SIG-M5 treated with dmso at 0.1 percent for 504 hours (cell line): ENCODE measurements around the gene NHERF2.

Source experiments
- DNase-seq: peaks from one replicate; lab custom pipeline; 2025; ENCODE audit not compliant: unreplicated experiment; lab: John Stamatoyannopoulos, UW

Gene NHERF2

GRCh38 chr16:2056681-2057407, 30.1 kb downstream of the NHERF2 start:
- DNase-seq, result no peak

DNA sequence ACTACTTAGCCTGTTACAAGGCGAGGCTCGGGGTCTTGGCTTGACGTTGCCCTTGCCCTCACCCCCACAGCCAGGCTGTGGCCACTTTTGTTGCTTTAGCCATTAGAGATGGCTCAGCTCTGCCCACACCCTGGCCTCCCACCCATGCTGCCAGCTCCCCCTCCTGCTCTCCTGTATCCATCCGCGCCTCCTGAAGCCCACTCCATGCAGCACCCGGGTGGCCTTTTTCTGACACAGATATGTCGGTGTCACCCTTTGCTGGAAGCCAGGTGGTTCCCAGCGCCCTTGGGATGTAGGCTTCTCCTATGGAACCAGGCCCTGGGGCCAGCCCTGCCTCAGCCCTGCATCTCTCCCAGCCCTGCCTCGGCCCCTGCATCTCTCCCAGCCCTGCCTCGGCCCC, 30.7 kb downstream of the NHERF2 start:
- DNase-seq, result no peak

DNA sequence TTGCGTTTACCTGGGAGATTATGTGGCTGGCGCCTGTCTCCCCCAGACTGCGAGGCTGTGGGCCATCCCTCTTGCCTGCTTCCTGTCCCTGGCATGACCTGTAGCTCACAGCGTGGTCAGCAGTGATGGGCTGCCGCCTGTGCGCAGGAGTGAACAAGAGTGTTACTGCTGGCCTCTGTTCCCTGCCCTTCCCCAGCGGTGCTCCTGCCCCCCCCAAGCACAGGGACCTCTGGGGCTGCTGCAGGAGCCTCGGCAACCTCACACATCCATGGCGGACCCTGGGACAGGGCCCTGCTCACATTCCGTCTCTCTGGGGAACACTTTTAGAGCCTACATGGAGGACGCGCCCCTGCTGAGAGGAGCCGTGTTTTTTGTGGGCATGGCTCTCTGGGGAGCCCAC, 31.7 kb downstream of the NHERF2 start:
- DNase-seq, result no peak

DNA sequence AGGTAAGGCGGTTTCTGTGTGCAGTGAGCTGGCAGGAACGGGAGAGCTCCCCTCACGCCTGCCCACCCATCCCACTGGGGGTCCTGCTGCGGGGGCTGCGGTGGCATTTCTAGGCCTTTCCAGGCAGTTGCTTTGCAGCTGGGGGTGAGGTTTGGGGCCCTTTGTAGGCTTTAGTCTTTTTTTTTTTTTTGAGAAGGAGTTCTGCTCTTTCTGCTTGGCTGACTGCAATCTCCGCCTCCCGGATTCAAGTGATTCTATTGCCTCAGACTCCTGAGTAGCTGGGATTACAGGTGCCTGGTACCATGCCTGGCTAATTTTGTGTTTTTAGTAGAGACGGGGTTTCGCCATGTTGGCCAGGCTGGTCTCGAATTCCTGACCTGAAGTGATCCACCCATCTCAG, 32.2 kb downstream of the NHERF2 start:
- DNase-seq, result no peak

DNA sequence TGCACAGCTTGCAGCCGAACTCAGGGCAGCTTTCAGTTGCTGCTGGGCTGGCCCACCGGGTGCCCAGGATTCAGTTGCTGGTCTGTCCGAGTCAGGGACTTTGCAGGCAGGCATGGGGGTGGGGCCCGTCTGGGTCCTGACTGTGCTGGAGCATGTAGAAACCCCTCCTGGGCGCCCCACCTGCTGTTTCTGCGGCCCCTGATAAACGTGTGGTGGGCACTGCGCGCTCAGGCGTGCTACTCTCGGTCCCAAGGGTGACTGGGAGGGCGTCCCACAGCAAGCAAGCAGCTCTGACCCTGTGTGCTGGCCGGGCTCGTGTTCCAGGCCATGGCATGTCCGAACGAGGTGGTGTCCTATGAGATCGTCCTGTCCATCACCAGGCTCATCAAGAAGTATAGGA, 33.6 kb downstream of the NHERF2 start:
- DNase-seq, result no peak

- DNase-seq, result no peak
Measured at GRCh38 chr16:2061023-2061422, 34.3 kb downstream of the NHERF2 start.

GRCh38 chr16:2061526-2061925, 34.8 kb downstream of the NHERF2 start:
- DNase-seq, result no peak

DNA sequence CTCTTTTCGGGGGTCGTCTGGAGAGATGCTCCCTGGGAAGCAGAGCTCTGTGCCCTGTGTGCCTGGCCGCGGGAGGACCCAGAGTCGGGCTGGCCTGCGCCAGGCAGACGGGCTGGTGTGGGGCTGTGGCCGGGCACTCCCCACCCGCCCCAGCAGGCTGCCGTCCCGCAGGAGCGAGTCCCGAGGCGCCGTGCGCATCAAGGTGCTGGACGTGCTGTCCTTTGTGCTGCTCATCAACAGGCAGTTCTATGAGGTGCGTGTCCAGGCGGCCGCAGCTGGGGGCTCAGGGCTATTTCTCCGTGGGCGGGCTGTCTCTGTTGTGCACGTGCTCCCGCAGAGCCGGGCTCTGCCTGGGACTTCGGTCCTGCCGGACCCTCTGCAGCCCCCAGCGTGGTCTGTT, 36.1 kb downstream of the NHERF2 start:
- no peak for DNase-seq

DNA sequence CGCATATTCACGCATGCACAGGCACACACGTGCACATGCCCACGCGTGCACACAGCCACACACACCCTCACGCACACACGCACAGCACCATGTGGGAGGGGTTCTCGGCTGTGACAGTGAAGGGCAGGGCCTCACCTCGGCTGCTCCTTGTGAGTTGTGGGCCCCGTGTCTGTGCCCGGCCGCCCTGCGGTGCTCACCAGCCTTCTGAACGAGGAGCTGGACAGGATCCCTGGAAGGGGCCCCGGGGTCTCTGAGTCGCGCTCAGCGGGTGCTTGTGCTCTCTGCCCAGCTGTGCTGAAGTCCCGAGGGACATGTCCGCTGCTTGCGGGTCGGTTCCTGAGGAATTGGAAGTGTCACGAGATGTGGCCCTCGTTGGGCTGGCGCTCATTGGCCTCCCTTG, 37.2 kb downstream of the NHERF2 start:
- DNase-seq, result no peak

DNA sequence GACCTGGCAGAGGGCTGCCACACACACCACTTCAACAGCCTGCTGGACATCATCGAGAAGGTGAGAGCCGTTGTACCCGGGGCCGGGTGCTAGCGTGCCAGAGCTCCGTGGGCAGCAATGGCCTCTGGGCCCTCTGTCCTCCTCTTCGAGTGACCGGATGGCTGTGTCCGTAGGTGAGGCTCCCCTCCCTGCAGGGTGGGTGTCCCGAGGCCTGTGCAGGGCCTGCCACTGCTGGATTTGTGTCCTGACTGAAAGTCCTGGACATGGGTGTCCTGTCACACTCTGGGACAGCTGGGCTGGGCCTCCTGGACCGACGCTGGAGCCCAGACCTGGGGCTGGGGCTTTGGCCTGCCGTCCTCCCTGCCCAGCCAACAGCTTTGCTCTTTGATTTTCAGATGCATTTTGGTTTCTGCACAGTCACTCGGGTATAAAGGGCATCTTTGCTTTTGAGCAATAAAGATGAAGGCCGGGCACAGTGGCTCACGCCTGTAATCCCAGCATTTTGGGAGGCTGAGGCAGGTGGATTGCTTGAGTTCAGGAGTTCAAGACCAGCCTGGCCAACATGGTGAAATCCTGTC, 37.8 kb downstream of the NHERF2 start:
- no peak for DNase-seq

DNA sequence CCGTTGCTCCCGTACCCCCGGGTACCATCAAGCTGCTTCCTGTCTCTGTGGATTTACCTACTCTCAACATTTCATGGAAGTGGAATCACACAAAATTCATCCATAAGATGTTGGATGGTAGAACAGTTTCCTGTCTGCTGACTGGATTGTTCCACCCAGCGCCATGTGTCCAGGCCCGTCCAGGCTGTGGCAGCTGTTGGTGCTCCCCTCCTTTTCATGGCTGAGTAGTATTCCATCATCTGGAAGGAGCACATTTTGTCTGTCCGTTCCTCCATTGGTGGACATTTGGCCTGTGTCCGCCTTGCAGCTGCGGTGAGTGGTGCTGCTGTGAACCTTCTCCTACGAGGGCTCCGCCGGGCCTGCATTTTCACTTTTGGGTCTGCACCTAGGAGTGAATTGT, 39.4 kb downstream of the NHERF2 start:
- DNase-seq, result no peak

- no peak for DNase-seq
Measured at GRCh38 chr16:2070576-2071453, 44.1 kb downstream of the NHERF2 start.

GRCh38 chr16:2071454-2072202, 44.9 kb downstream of the NHERF2 start:
- DNase-seq, result no peak

- no peak for DNase-seq
Measured at GRCh38 chr16:2072926-2073325, 46.2 kb downstream of the NHERF2 start.

GRCh38 chr16:2074071-2074470, 47.4 kb downstream of the NHERF2 start:
- DNase-seq, result no peak

DNA sequence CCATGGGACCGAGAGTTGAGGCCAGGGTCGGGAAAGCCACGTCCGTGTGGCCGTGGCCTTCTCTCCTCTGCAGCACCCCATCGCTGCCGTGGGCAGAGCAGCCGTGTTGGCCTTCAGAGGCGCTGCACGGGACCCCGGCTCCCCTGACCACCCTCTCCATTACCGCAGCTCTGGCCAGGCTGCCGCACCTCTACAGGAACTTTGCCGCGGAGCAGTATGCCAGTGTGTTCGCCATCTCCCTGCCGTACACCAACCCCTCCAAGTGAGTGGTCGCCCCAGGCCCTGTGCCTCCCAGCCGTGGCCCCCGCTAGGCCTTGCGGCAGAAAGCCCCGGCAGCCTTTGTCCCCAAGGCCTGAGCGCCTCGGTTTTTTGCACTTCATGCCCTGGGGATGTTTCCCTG, 48.9 kb downstream of the NHERF2 start:
- no peak for DNase-seq

DNA sequence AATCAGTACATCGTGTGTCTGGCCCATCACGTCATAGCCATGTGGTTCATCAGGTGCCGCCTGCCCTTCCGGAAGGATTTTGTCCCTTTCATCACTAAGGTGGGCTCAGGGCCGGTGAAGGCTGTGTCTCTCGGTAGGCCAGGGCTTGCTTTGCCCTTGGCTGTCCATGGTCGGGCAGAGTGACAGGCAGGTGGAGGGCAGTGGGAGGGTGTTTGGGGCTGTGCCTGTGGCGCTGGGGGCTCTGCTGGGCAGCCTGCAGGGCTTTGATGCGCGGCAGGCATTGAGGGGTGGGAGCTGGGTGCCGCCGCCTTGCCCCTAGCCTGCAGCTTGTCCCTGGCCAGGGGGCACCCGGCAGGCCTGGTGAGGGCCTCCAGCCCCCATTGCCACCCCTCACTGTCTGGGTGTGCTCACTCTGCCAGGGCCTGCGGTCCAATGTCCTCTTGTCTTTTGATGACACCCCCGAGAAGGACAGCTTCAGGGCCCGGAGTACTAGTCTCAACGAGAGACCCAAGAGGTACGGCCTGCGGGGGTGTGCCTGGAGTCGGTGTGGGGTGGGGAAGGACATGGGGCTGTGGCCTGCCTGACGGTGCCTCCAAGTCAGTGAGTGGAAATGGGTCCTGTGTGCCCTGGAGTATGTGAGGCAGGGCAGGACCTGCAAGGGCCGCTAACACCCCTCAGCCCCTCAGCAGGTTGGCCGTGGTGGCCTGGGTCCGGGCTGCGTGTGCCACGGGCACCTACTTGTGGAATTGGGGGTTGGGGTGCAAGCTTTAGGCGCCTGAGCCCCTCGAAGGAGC, 49.6 kb downstream of the NHERF2 start:
- DNase-seq, result no peak

DNA sequence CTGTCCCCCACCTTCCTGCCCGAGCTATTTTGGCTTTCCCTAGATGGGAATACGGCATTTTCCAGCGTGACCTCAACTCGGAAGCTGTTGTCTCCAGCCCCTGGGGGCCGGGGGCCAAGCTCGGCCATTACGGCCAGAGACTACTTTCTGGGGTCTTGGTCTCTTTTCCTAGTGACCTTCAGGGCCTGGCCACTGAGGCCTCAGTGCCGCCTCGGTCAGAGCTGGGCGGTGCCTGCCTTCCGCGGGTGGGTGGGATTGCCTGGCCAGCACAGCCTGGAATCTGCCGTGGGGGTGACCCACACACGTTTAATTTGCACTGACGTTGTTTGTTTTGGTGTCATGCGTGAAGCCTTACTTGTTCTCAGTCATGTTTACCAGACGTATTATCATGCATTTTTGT, 50.3 kb downstream of the NHERF2 start:
- DNase-seq, result no peak

- DNase-seq, result no peak
Measured at GRCh38 chr16:2077696-2078095, 51.0 kb downstream of the NHERF2 start.

DNA sequence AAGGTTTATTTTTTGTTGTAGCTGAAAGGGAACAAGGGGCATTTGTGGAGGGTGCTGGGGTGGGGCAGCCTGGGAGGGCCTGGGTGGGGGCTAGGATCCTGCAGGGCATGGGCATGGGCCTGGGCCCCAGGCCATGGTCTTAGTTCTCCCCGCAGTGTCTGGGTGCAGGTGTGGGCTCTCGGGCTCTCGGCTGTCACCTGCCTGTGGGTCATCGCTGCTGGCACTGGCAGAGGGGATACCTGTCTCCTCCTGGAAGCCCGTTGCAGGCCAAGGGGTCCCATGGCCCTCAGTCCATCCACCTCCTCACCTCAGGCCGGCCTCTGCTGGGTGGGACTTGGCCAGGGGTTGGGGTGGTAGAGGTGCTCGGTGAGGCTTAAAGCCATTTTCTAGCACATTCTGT, 51.4 kb downstream of the NHERF2 start:
- DNase-seq, result no peak

GRCh38 chr16:2078691-2079090, 52.0 kb downstream of the NHERF2 start:
- DNase-seq, result no peak
